CD14-positive monocyte (primary cell): Measurements from ENCODE around the gene OTOS. TPM values are rescaled to one million over a fixed set of nuclear protein-coding genes. Genes with fewer than 3 reads are reported as not detected.

Experiments used
- DNase-seq, 3 donors: peaks; one replicate each; pipeline ENCODE4 v3.0.0-alpha.2; 2011 to 2022
- H2AFZ ChIP-seq: 2 replicates; pipeline ENCODE4 v1.6.0; 2012; ENCODE audit warnings: mild to moderate bottlenecking, low read depth, low read length, inconsistent platforms; ENCODE audit not compliant: insufficient read depth, poor library complexity, severe bottlenecking
- H3K27ac ChIP-seq, 2 donors: 1 replicate in 1 of 2; 2 replicates in 1 of 2; pipeline ENCODE4 v1.5.1; 2012 to 2013; ENCODE audit warnings: low read length in 2 of 2, control low read depth in 1 of 2, inconsistent platforms in 1 of 2, low read depth in 1 of 2, mild to moderate bottlenecking in 1 of 2
- H3K27me3 ChIP-seq, 2 donors: one replicate each; pipeline versions ENCODE4 v1.6.0 to v1.6.1; 2011 to 2013; ENCODE audit warnings: low read length in 2 of 2; ENCODE audit not compliant: control insufficient read depth in 2 of 2, insufficient read depth in 2 of 2
- H3K36me3 ChIP-seq, 2 donors: replicated peaks in 1 of 2; 1 replicate in 1 of 2; 2 replicates in 1 of 2; pipeline versions ENCODE4 v1.5.1 to v1.6.1; 2012 to 2013; ENCODE audit warnings: low read length in 2 of 2, control low read depth in 1 of 2, inconsistent platforms in 1 of 2, mild to moderate bottlenecking in 1 of 2; ENCODE audit not compliant: insufficient read depth in 2 of 2, control insufficient read depth in 1 of 2
- H3K4me1 ChIP-seq, 2 donors: 1 replicate in 1 of 2; 2 replicates in 1 of 2; pipeline versions ENCODE4 v1.5.1 to v1.6.1; 2012 to 2013; ENCODE audit warnings: low read length in 2 of 2, control low read depth in 1 of 2, inconsistent platforms in 1 of 2, mild to moderate bottlenecking in 1 of 2, moderate library complexity in 1 of 2; ENCODE audit not compliant: insufficient read depth in 2 of 2, control insufficient read depth in 1 of 2
- H3K4me2 ChIP-seq: replicated peaks from 2 replicates; pipeline ENCODE3; 2012; ENCODE audit warnings: low read length, moderate library complexity, mild to moderate bottlenecking; ENCODE audit not compliant: poor library complexity, severe bottlenecking; ENCODE audit errors: extremely low read depth
- H3K4me3 ChIP-seq, 3 experiments: fragments of 200-600 bp in 1 of 3; sonication (generic) in 1 of 3; replicated peaks in 1 of 3; 1 replicate in 2 of 3; 2 replicates in 1 of 3; pipeline ENCODE4 v1.5.1; 2011 to 2013; ENCODE audit warnings: low read length in 3 of 3, mild to moderate bottlenecking in 3 of 3, control low read depth in 2 of 3, low read depth in 2 of 3, inconsistent platforms in 1 of 3, moderate library complexity in 1 of 3
- H3K79me2 ChIP-seq: 2 replicates; pipeline ENCODE4 v1.6.0; 2012; ENCODE audit warnings: mild to moderate bottlenecking, control low read depth, inconsistent platforms, low read length, moderate library complexity; ENCODE audit not compliant: insufficient read depth
- H3K9ac ChIP-seq: 2 replicates; pipeline ENCODE4 v1.6.0; 2017; ENCODE audit warnings: low read length, mild to moderate bottlenecking; ENCODE audit not compliant: insufficient read depth, poor library complexity, severe bottlenecking
- H3K9me3 ChIP-seq, 2 donors: replicated peaks in 1 of 2; 1 replicate in 1 of 2; 2 replicates in 1 of 2; pipeline versions ENCODE4 v1.5.1 to v1.6.1; 2012 to 2013; ENCODE audit warnings: low read length in 2 of 2, control low read depth in 1 of 2; ENCODE audit not compliant: control insufficient read depth in 1 of 2, insufficient read depth in 1 of 2
- H4K20me1 ChIP-seq: 2 replicates; pipeline ENCODE4 v1.6.0; 2012; ENCODE audit warnings: mild to moderate bottlenecking, low read length, control low read depth, moderate library complexity; ENCODE audit not compliant: insufficient read depth
- H3K27ac Mint-ChIP-seq, 7 donors: one replicate each; pipeline ENCODE4 v1.8.0; 2020; ENCODE audit warnings: mild to moderate bottlenecking in 7 of 7, mixed read lengths in 7 of 7, moderate library complexity in 6 of 7, inconsistent platforms in 2 of 7
- H3K27me3 Mint-ChIP-seq, 3 donors: one replicate each; pipeline ENCODE4 v1.8.0; 2021 to 2022; ENCODE audit warnings: low read depth in 3 of 3, mild to moderate bottlenecking in 3 of 3, mixed read lengths in 3 of 3, moderate library complexity in 3 of 3, inconsistent platforms in 1 of 3
- H3K36me3 Mint-ChIP-seq, 2 donors: one replicate each; pipeline ENCODE4 v1.8.0; 2020; ENCODE audit warnings: mixed read lengths in 2 of 2, inconsistent platforms in 1 of 2, mild to moderate bottlenecking in 1 of 2
- H3K4me1 Mint-ChIP-seq: one replicate; pipeline ENCODE4 v1.8.0; 2020; ENCODE audit warnings: mild to moderate bottlenecking, mixed read lengths
- H3K4me3 Mint-ChIP-seq, 2 donors: one replicate each; pipeline ENCODE4 v1.8.0; 2020; ENCODE audit warnings: mild to moderate bottlenecking in 2 of 2, mixed read lengths in 2 of 2, moderate library complexity in 1 of 2
- H3K9me3 Mint-ChIP-seq, 7 donors: one replicate each; pipeline ENCODE4 v1.8.0; 2020 to 2022; ENCODE audit warnings: mixed read lengths in 7 of 7, mild to moderate bottlenecking in 6 of 7, moderate library complexity in 6 of 7, inconsistent platforms in 2 of 7
- CTCF ChIP-seq: fragments of 200-600 bp; IDR thresholded peaks from one replicate; pipeline ENCODE4 v1.8.0; 2022; ENCODE audit warnings: antibody characterized with exemption, mild to moderate bottlenecking
- WGBS: methylation state at CpG from one replicate; pipeline ENCODE4 v1.1.5; 2013; ENCODE audit warnings: missing lambda C conversion rate; ENCODE audit not compliant: insufficient coverage; 5-methylcytosine and 5-hydroxymethylcytosine counted together
- intact Hi-C, 2 donors: fragments of 100-400 bp; cut with micrococcal nuclease; formaldehyde crosslinking; loops; one replicate each; pipeline versions ENCODE4 v1.15.0 to v1.15.1; 2023
- polyA plus RNA-seq, 3 donors: library from polyadenylated mRNA; depleted of rRNA in 1 of 3; unstranded in 2 of 3; stranded (reverse) in 1 of 3; fragments of 300-500 nt in 2 of 3; fragments of >200 nt in 1 of 3; fragmentation: Illumina TruSeq in 2 of 3; gene quantifications; 1 replicate in 2 of 3; 2 replicates in 1 of 3; pipeline ENCODE4 v1.2.3, GENCODE V29; 2012 to 2021

OTOS gene
- polyA plus RNA-seq, 3 donors: not detected

GRCh38 chr2:240155745-240156390 lies 15.4 kb upstream of the OTOS start:
- intact Hi-C loops: no loop called here
- DNase-seq: no peak
- H4K20me1 ChIP-seq: no peaks in the 10 kb centered on the region
- H3K79me2 ChIP-seq: no peaks in the 10 kb centered on the region
- H2AFZ ChIP-seq: no peak overlapping the region
- peaks cover 4 to 14% (median 4%) of the 10 kb centered on the region in 3 donors for H3K27me3 Mint-ChIP-seq
- H3K36me3 ChIP-seq: no peaks in the 10 kb centered on the region
- no peaks in the 10 kb centered on the region for H3K36me3 Mint-ChIP-seq
- no peaks in the 10 kb centered on the region for H3K27me3 ChIP-seq
- no peak overlapping the region for H3K4me3 ChIP-seq
- no peaks in the 10 kb centered on the region for H3K9me3 ChIP-seq
- no peak overlapping the region for H3K4me3 Mint-ChIP-seq
- H3K4me2 ChIP-seq: no peak overlapping the region
- H3K4me1 ChIP-seq: no peaks in the 10 kb centered on the region
- WGBS: 95% methylated on average over 3 of the region's 13 CpGs
- no peak overlapping the region for H3K9ac ChIP-seq
- H3K27ac ChIP-seq: no peak overlapping the region
- no peak overlapping the region for H3K27ac Mint-ChIP-seq
- H3K9me3 Mint-ChIP-seq: peaks cover 0 to 6% (median 0%) of the 10 kb centered on the region in 7 donors
- no peak for TF ChIP-seq CTCF
- no peaks in the 10 kb centered on the region for H3K4me1 Mint-ChIP-seq

GRCh38 chr2:240155048-240155744 lies 14.7 kb upstream of the OTOS start:
- Histone ChIP-seq H2AFZ (no peak overlapping the region), H3K79me2 (no peaks in the 10 kb centered on the region), H3K9me3 (no peaks in the 10 kb centered on the region), H3K36me3 (no peaks in the 10 kb centered on the region), H3K27me3 (no peaks in the 10 kb centered on the region), H3K27ac (no peak overlapping the region), H3K9ac (no peak overlapping the region), H3K4me2 (no peak overlapping the region), H4K20me1 (no peaks in the 10 kb centered on the region), H3K4me1 (no peaks in the 10 kb centered on the region), H3K4me3 (no peak overlapping the region)
- Mint-ChIP-seq H3K9me3 (peaks cover 0 to 4% (median 0%) of the 10 kb centered on the region in 7 donors), H3K4me1 (no peaks in the 10 kb centered on the region), H3K27me3 (peaks cover 4 to 18% (median 6%) of the 10 kb centered on the region in 3 donors), H3K36me3 (no peaks in the 10 kb centered on the region), H3K27ac (no peak overlapping the region), H3K4me3 (no peak overlapping the region)
- intact Hi-C loops: no loop called here
- no peak for TF ChIP-seq CTCF
- DNase-seq: no peak
- 84% methylated on average over 16 of the region's 17 CpGs for WGBS
